ENCODE data around the gene STIP1. TPM values are rescaled to one million over a fixed set of nuclear protein-coding genes. Genes with fewer than 3 reads are reported as not detected.

Gene STIP1
- total and polyA plus RNA-seq, 8 donors = 124 to 209 (median 169) TPM

DNA sequence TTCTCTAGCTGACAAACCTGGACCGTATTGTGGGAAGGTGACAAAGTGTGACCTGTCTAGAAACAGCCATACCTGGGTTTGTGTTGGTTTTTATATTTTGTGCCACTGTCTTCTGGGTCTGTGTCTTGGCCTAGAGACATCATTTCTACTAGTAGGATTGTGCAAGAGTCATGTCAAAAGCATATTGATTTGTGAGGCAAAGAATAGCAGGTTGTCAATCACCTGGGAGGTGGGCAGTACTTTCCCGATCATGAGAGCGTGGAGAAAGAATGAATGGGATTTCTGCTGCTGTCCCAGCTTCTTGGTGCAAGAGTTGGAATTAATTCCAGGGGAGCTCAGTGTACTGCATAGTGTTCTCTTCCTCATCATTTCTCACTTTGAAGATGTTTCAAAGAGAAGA lies 15.6 kb downstream of the STIP1 start:
- DNase-seq = no peak
- no peak overlapping the region for H3K27ac ChIP-seq
- H3K4me1 ChIP-seq = peaks cover 0 to 28% of the 10 kb centered on the region in 2 donors
- H3K9me3 ChIP-seq = no peaks in the 10 kb centered on the region
- ATAC-seq = no peak
- TF ChIP-seq, protein P1, sequence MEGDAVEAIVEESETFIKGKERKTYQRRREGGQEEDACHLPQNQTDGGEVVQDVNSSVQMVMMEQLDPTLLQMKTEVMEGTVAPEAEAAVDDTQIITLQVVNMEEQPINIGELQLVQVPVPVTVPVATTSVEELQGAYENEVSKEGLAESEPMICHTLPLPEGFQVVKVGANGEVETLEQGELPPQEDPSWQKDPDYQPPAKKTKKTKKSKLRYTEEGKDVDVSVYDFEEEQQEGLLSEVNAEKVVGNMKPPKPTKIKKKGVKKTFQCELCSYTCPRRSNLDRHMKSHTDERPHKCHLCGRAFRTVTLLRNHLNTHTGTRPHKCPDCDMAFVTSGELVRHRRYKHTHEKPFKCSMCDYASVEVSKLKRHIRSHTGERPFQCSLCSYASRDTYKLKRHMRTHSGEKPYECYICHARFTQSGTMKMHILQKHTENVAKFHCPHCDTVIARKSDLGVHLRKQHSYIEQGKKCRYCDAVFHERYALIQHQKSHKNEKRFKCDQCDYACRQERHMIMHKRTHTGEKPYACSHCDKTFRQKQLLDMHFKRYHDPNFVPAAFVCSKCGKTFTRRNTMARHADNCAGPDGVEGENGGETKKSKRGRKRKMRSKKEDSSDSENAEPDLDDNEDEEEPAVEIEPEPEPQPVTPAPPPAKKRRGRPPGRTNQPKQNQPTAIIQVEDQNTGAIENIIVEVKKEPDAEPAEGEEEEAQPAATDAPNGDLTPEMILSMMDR (IDR thresholded peaks at IDR 0.05) = no peak
- H3K36me3 ChIP-seq = peaks cover 7 to 97% of the 10 kb centered on the region in 2 donors
- intact Hi-C loops (cut with DNase I) = loop anchor here in 1 of 2 donors (5.0 kb wide), 1 partner anchor 101 kb away; the partner anchor contains the start of gene CATSPERZ
- no peaks in the 10 kb centered on the region for H3K27me3 ChIP-seq
- no peak overlapping the region for H3K4me3 ChIP-seq

DNA sequence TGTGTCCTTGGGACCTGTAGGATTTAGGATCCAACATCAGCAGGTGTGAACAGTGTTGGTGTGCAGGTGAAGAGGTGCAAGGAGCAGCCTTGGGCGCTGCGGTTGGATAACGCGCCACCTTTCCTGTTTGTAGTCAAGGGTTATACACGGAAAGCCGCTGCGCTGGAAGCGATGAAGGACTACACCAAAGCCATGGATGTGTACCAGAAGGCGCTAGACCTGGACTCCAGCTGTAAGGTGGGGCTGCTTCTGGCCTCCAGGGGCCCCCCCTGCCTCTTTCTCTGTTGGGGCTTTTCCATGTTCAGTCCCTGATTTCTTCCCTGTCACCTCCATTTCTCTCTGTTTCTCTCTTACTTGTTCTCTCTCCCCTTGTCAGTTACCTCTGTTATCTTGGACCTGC lies 17.0 kb downstream of the STIP1 start:
- ATAC-seq = no peak
- Histone ChIP-seq H3K27ac (no peak overlapping the region), H3K4me3 (no peak overlapping the region), H3K4me1 (peaks cover 2 to 37% of the 10 kb centered on the region in 2 donors), H3K9me3 (no peaks in the 10 kb centered on the region), H3K36me3 (peaks cover 7 to 85% of the 10 kb centered on the region in 2 donors), H3K27me3 (no peaks in the 10 kb centered on the region)
- peak in 1 of 4 donors; percentile 41 for DNase-seq
- TF ChIP-seq, protein P1 (IDR thresholded peaks at IDR 0.05) = no peak
- intact Hi-C loops (cut with DNase I) = loop anchor here in 1 of 2 donors (5.0 kb wide), 1 partner anchor 99 kb away; the partner anchor contains the start of gene CATSPERZ

DNA sequence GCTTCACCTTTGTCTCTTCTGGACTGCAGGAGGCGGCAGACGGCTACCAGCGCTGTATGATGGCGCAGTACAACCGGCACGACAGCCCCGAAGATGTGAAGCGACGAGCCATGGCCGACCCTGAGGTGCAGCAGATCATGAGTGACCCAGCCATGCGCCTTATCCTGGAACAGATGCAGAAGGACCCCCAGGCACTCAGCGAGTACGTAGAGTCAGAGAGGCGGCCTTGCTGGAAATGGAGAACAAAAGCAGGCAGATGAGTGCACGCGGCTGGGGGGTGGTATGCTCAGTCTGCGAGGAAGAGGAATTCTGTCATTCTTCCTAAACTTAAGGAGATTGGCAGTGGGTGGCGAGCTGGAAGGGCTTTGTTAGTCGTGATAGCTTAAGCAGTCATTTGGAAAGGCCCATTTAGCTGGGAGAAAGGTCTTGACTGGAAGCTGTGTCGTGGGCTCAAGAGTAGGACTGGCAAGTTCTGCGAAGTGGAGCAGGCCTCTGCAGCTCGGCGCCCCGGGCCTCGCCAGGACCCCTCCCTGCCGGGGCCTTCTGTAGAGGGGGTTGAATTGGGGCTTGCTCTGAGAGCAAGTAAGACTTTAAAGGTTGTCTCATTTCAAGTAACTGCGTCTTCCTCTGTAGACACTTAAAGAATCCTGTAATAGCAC lies 17.6 kb downstream of the STIP1 start:
- TF ChIP-seq, protein P1 (IDR thresholded peaks at IDR 0.05) = no peak
- DNase-seq (peak in 1 of 4 donors; percentile 66), ATAC-seq (no peak)
- Histone ChIP-seq H3K4me3 (no peak overlapping the region), H3K36me3 (peaks cover 7 to 84% of the 10 kb centered on the region in 2 donors), H3K27me3 (no peaks in the 10 kb centered on the region), H3K27ac (no peak overlapping the region), H3K9me3 (no peaks in the 10 kb centered on the region), H3K4me1 (peaks cover 2 to 42% of the 10 kb centered on the region in 2 donors)
- intact Hi-C loops (cut with DNase I) = loop anchor here in 1 of 2 donors (5.0 kb wide), 1 partner anchor 99 kb away; the partner anchor contains the start of gene CATSPERZ

DNA sequence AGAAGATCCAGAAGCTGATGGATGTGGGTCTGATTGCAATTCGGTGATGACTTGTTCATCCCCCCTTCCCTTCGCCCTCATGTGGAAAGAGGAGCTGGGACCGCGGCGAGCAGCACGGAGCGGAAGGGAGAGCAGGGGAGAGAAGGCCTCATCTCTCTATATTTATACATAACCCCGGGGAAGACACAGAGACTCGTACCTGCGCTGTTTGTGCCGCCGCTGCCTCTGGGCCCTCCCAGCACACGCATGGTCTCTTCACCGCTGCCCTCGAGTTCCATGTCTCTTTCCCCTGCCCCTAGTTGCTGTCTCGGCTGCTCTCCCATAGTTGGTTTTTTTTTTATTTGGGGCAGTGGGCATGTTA lies 18.1 kb downstream of the STIP1 start:
- no peak overlapping the region for H3K4me3 ChIP-seq
- ATAC-seq (no peak), DNase-seq (peak in 1 of 4 donors; percentile 56)
- peaks cover 2 to 47% of the 10 kb centered on the region in 2 donors for H3K4me1 ChIP-seq
- intact Hi-C loops (cut with DNase I) = loop anchor here in 1 of 2 donors (5.0 kb wide), 1 partner anchor 98 kb away; the partner anchor contains the start of gene CATSPERZ
- TF ChIP-seq, protein P1 (IDR thresholded peaks at IDR 0.05) = no peak
- H3K27ac ChIP-seq = peak overlapping the region in 1 of 2 donors; percentile 94
- peaks cover 7 to 84% of the 10 kb centered on the region in 2 donors for H3K36me3 ChIP-seq
- H3K27me3 ChIP-seq = no peaks in the 10 kb centered on the region
- H3K9me3 ChIP-seq = no peaks in the 10 kb centered on the region

DNA sequence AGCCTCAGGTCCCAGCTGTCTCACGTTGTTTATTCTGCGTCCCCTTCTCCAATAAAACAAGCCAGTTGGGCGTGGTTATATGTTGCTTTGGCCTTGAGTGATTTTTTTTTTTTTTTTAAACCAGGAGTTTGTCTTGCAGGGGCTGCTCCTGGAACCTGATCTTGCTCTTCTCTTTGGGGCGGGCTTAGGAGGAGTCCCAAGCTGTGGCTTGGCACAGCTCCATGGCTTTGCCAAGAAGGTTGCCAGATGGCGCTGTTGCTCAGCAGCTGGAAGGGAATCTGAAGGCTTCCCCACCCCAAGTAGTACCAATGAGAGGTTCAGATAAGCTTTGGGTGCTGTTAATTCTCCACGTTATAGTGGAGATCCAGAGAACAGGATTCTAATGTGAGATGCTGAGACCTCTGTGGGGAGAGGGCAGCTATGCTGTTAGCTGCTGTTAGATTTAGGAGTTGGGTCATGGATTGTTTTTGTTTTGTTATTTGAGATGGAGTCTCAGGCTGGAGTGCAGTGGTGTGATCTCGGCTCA lies 18.6 kb downstream of the STIP1 start:
- Histone ChIP-seq H3K27me3 (no peaks in the 10 kb centered on the region), H3K4me1 (peaks cover 2 to 52% of the 10 kb centered on the region in 2 donors), H3K27ac (peak overlapping the region; percentile 81 to 94), H3K36me3 (peaks cover 7 to 84% of the 10 kb centered on the region in 2 donors), H3K9me3 (no peaks in the 10 kb centered on the region), H3K4me3 (no peak overlapping the region)
- intact Hi-C loops (cut with DNase I) = loop anchor here in 1 of 2 donors (5.0 kb wide), 1 partner anchor 98 kb away; the partner anchor contains the start of gene CATSPERZ
- TF ChIP-seq, protein P1 (IDR thresholded peaks at IDR 0.05) = peak; percentile 54 to 63
- ATAC-seq = peak; percentile 76
- DNase-seq = peak in 3 of 4 donors; percentile 89 to 90 (median 89)

Data from left lung (tissue), 10 donors.